Mammary epithelial cell (primary cell): Measurements from ENCODE around the gene NFATC2IP.

Experiments used
- EZH2 ChIP-seq: IDR thresholded peaks from 2 replicates; pipeline ENCODE4 v1.6.1; 2012; ENCODE audit warnings: low read length, inconsistent platforms, borderline replicate concordance
- TF ChIP-seq, protein P1 (sequence below), 2 donors: IDR thresholded peaks in 1 of 2; conservative IDR thresholded peaks in 1 of 2; 2 replicates each; pipeline ENCODE4 v1.5.1; 2011 to 2012; ENCODE audit warnings: inconsistent platforms in 2 of 2, low read length in 2 of 2, mild to moderate bottlenecking in 2 of 2, control low read depth in 1 of 2, low read depth in 1 of 2; ENCODE audit not compliant: insufficient read depth in 1 of 2; ENCODE audit errors: extremely low read depth in 1 of 2

DNA sequence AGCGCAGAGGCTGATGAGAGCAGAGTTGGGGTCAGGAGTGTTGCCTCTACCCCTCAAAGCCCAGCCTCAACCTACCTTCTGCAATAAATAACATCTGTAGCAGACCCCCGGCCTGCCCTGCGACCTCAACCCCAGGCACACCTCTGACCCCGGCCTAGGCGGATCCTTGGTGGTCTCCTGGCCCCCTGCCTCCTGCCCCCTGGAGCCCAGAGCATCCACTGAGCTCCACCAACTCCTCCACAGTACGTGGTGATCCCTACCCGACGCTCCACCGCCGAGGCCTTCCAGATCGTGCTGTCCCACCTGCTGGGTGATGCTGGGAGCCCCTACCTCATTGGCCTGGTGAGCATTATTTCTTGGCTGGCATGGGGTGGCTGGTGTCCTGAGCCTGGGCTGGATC, 32.2 kb downstream of the NFATC2IP start:
- TF ChIP-seq, protein P1, sequence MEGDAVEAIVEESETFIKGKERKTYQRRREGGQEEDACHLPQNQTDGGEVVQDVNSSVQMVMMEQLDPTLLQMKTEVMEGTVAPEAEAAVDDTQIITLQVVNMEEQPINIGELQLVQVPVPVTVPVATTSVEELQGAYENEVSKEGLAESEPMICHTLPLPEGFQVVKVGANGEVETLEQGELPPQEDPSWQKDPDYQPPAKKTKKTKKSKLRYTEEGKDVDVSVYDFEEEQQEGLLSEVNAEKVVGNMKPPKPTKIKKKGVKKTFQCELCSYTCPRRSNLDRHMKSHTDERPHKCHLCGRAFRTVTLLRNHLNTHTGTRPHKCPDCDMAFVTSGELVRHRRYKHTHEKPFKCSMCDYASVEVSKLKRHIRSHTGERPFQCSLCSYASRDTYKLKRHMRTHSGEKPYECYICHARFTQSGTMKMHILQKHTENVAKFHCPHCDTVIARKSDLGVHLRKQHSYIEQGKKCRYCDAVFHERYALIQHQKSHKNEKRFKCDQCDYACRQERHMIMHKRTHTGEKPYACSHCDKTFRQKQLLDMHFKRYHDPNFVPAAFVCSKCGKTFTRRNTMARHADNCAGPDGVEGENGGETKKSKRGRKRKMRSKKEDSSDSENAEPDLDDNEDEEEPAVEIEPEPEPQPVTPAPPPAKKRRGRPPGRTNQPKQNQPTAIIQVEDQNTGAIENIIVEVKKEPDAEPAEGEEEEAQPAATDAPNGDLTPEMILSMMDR (conservative IDR thresholded peaks at IDR 0.05 in 1 of 2, IDR thresholded peaks at IDR 0.05 in 1 of 2; ENCODE audit: extremely low read depth in 1 of 2, insufficient read depth in 1 of 2, low read depth in 1 of 2, low read length in 2 of 2): no peak
- no peak for TF ChIP-seq EZH2
